Lower leg skin (tissue), 3 donors: ENCODE data around the gene ATIC.

Experiments
- POLR2A ChIP-seq, 2 donors: fragments of 450-650 bp; IDR thresholded peaks; one replicate each; pipeline ENCODE4 v1.6.1; 2016 to 2017; ENCODE audit warnings: antibody characterized with exemption in 2 of 2, mild to moderate bottlenecking in 1 of 2, moderate library complexity in 1 of 2
- TF ChIP-seq, protein P1 (sequence below), 3 donors: fragments of 450-650 bp; IDR thresholded peaks; one replicate each; pipeline ENCODE4 v1.5.1; 2016; ENCODE audit warnings: antibody characterized with exemption in 3 of 3, mild to moderate bottlenecking in 3 of 3, moderate library complexity in 2 of 3

DNA sequence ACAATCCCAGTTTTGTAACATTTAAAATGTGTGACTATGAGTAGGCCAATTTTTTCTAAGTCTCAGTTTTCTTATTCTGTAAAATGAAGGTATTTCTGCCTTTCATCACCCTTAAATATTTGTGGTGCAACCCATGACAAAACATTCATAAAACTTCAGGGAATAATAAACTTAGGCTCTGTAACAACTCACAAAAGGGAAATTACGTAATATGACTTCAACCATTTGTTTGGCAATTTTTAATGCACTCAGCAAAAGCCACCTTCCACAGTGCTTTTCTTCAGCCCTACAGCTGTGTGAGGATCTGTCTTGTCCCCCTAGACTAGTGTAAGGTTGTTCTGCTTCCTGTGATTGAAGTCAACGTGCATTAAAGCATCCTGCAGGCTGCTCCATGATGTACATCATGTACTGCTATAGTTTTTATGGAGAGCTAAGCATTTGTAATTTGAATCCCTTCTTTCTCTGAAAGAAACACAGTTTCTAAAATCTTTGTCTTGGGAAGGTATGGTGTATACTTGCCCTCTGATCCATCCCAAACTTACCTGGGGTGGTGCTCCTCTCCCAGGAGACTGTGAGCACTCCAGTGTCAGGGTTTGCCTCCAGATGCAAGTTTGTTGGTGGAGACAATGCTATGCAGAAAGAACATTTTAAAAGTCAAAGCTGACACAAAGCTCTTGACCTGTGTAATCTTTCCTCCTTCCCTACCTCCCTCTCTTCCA lies 84.9 kb downstream of the ATIC start:
- no peak for TF ChIP-seq POLR2A (IDR thresholded peaks at IDR 0.05)
- TF ChIP-seq, protein P1, sequence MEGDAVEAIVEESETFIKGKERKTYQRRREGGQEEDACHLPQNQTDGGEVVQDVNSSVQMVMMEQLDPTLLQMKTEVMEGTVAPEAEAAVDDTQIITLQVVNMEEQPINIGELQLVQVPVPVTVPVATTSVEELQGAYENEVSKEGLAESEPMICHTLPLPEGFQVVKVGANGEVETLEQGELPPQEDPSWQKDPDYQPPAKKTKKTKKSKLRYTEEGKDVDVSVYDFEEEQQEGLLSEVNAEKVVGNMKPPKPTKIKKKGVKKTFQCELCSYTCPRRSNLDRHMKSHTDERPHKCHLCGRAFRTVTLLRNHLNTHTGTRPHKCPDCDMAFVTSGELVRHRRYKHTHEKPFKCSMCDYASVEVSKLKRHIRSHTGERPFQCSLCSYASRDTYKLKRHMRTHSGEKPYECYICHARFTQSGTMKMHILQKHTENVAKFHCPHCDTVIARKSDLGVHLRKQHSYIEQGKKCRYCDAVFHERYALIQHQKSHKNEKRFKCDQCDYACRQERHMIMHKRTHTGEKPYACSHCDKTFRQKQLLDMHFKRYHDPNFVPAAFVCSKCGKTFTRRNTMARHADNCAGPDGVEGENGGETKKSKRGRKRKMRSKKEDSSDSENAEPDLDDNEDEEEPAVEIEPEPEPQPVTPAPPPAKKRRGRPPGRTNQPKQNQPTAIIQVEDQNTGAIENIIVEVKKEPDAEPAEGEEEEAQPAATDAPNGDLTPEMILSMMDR (IDR thresholded peaks at IDR 0.05), result no peak
